HepG2 (cell line): ENCODE results near the gene AHCTF1. TPM values are rescaled to one million over a fixed set of nuclear protein-coding genes. Genes with fewer than 3 reads are reported as not detected.

Source experiments
- ATAC-seq: fragments of 200-7000 bp; cut with Tn5 transposase; 3 replicates; pipeline ENCODE4 v1.9.1; 2020; ENCODE audit warnings: mild to moderate bottlenecking, moderate library complexity
- BruUV-seq: library from RNA; stranded (reverse); fragments of 400-500 nt; replicated peaks from 2 replicates; lab custom pipeline; 2021; lab: Mats Ljungman, UMichigan
- CTCF ChIA-PET: fragments of 300-600 bp; formaldehyde crosslinking; extraction: SDS; loops from one replicate; lab custom pipeline; 2021; ENCODE audit warnings: low total read pairs, inconsistent platforms, low intra/inter-chr PET ratio; lab: Yijun Ruan, JAX
- POLR2A ChIA-PET: fragments of 350-600 bp; sonication (Branson Sonifier 250); formaldehyde crosslinking; loops from one replicate; lab custom pipeline; 2020; ENCODE audit warnings: antibody characterized with exemption, inconsistent platforms; lab: Yijun Ruan, JAX
- DNase-seq: peaks from one replicate; pipeline ENCODE4 v3.0.0-alpha.2; 2015; ENCODE audit warnings: low spot score
- FAIRE-seq: peaks from 3 replicates; lab custom pipeline; 2011; peaks lifted over from hg19 to GRCh38; lab: Jason Lieb, UNC
- H2AFZ ChIP-seq: one replicate; pipeline ENCODE4 v1.6.1; 2011; ENCODE audit warnings: low read length, inconsistent platforms
- H3K27ac ChIP-seq: fragments of 300-600 bp; 3 replicates; pipeline ENCODE4 v1.8.0; 2011; ENCODE audit warnings: mixed run types, mild to moderate bottlenecking, mixed read lengths, low read length, inconsistent platforms; ENCODE audit not compliant: insufficient read depth; ENCODE audit errors: extremely low read length
- H3K27me3 ChIP-seq, 2 experiments: fragments of 200-600 bp in 1 of 2; 2 replicates in 1 of 2; 3 replicates in 1 of 2; pipeline versions ENCODE4 v1.6.0 to v1.8.0; 2011; ENCODE audit warnings: low read length in 2 of 2, mild to moderate bottlenecking in 2 of 2, moderate library complexity in 2 of 2, inconsistent platforms in 1 of 2; ENCODE audit not compliant: insufficient read depth in 2 of 2, control insufficient read depth in 1 of 2
- H3K36me3 ChIP-seq, 2 experiments: fragments of 200-600 bp in 1 of 2; replicated peaks in 1 of 2; 2 replicates in 1 of 2; 3 replicates in 1 of 2; pipeline versions ENCODE4 v1.5.1 to v1.8.0; 2011; ENCODE audit warnings: low read length in 2 of 2, inconsistent platforms in 1 of 2; ENCODE audit not compliant: insufficient read depth in 2 of 2, control insufficient read depth in 1 of 2
- H3K4me1 ChIP-seq: 2 replicates; pipeline ENCODE4 v1.5.1; 2012; ENCODE audit warnings: low read length, inconsistent platforms; ENCODE audit not compliant: insufficient read depth
- H3K4me2 ChIP-seq: 2 replicates; pipeline ENCODE4 v1.6.0; 2011; ENCODE audit warnings: low read depth, low read length, inconsistent platforms
- H3K4me3 ChIP-seq, 3 experiments: fragments of 200-600 bp in 1 of 3; sonication (generic), shearing (Covaris generic) in 1 of 3; replicated peaks in 1 of 3; 2 replicates each; pipeline ENCODE4 v1.5.1; 2011 to 2016; ENCODE audit warnings: low read length in 3 of 3, inconsistent platforms in 2 of 3, low read depth in 2 of 3, mild to moderate bottlenecking in 2 of 3, control low read depth in 1 of 3, mixed read lengths in 1 of 3; ENCODE audit not compliant: insufficient read depth in 1 of 3
- H3K79me2 ChIP-seq: one replicate; pipeline ENCODE4 v1.6.1; 2011; ENCODE audit warnings: low read length, inconsistent platforms; ENCODE audit not compliant: insufficient read depth
- H3K9ac ChIP-seq: 2 replicates; pipeline ENCODE4 v1.6.0; 2011; ENCODE audit warnings: mild to moderate bottlenecking, low read depth, low read length, inconsistent platforms; ENCODE audit not compliant: insufficient read depth
- H3K9me3 ChIP-seq: 2 replicates; pipeline ENCODE4 v1.5.1; 2012; ENCODE audit warnings: mild to moderate bottlenecking, low read length
- H4K20me1 ChIP-seq: 2 replicates; pipeline ENCODE4 v1.6.0; 2011; ENCODE audit warnings: inconsistent platforms, mild to moderate bottlenecking, low read length, moderate library complexity; ENCODE audit not compliant: insufficient read depth
- CAMTA2 ChIP-seq: sonication (generic); formaldehyde crosslinking; IDR thresholded peaks from 2 replicates; pipeline ENCODE4 v1.4.0; 2020; ENCODE audit warnings: mild to moderate bottlenecking, missing genetic modification reagents, borderline replicate concordance
- CHD4 ChIP-seq: fragments of 200-600 bp; sonication (generic); IDR thresholded peaks from 2 replicates; pipeline ENCODE4 v1.7.0; 2017; ENCODE audit warnings: mild to moderate bottlenecking, low read length, borderline replicate concordance
- DMAP1 ChIP-seq: IDR thresholded peaks from 2 replicates; pipeline ENCODE4 v1.6.1; 2016
- E2F2 ChIP-seq: sonication (generic); formaldehyde crosslinking; IDR thresholded peaks from 2 replicates; pipeline ENCODE4 v1.4.0; 2020; ENCODE audit warnings: missing genetic modification reagents, borderline replicate concordance
- ETV6 ChIP-seq: sonication (generic); formaldehyde crosslinking; conservative IDR thresholded peaks from 2 replicates; pipeline ENCODE4 v1.4.0; 2020; ENCODE audit warnings: missing genetic modification reagents
- GABPB1 ChIP-seq: IDR thresholded peaks from 2 replicates; pipeline ENCODE4 v1.6.1; 2016; ENCODE audit warnings: mild to moderate bottlenecking, missing genetic modification reagents, moderate library complexity, missing compliant biosample characterization
- GMEB1 ChIP-seq: sonication (generic); formaldehyde crosslinking; IDR thresholded peaks from 2 replicates; pipeline ENCODE4 v1.5.1; 2020; ENCODE audit warnings: missing genetic modification reagents, mild to moderate bottlenecking, borderline replicate concordance
- JUN ChIP-seq: sonication (generic); formaldehyde crosslinking; IDR thresholded peaks from 2 replicates; pipeline ENCODE4 v1.4.0; 2020; ENCODE audit warnings: mild to moderate bottlenecking, missing genetic modification reagents
- KLF11 ChIP-seq: IDR thresholded peaks from 2 replicates; pipeline ENCODE4 v1.6.1; 2016; ENCODE audit warnings: missing compliant biosample characterization
- MTERF4 ChIP-seq: sonication (generic); formaldehyde crosslinking; IDR thresholded peaks from 2 replicates; pipeline ENCODE4 v1.8.0; 2023; ENCODE audit warnings: mild to moderate bottlenecking, missing genetic modification reagents
- NKX3-1 ChIP-seq: sonication (generic); formaldehyde crosslinking; IDR thresholded peaks from 2 replicates; pipeline ENCODE4 v1.5.0; 2020; ENCODE audit warnings: missing genetic modification reagents
- NR0B2 ChIP-seq: sonication (generic); formaldehyde crosslinking; IDR thresholded peaks from 2 replicates; pipeline ENCODE4 v1.4.0; 2020; ENCODE audit warnings: mild to moderate bottlenecking, missing genetic modification reagents
- RCOR2 ChIP-seq: IDR thresholded peaks from 2 replicates; pipeline ENCODE4 v1.6.1; 2016; ENCODE audit warnings: missing biosample characterization, missing genetic modification reagents
- SIN3A ChIP-seq: IDR thresholded peaks from 2 replicates; pipeline ENCODE4 v1.6.1; 2011; ENCODE audit warnings: low read depth, mild to moderate bottlenecking, control low read depth, low read length, borderline replicate concordance
- SRSF1 ChIP-seq: fragments of 200-400 bp; formaldehyde crosslinking; optimal IDR thresholded peaks from 2 replicates; pipeline ENCODE3; 2017; ENCODE audit warnings: mild to moderate bottlenecking, low read depth, low read length, moderate library complexity
- TEF ChIP-seq: sonication (generic); formaldehyde crosslinking; IDR thresholded peaks from 2 replicates; pipeline ENCODE4 v1.5.0; 2020; ENCODE audit warnings: missing genetic modification reagents
- ZNF83 ChIP-seq: sonication (generic); formaldehyde crosslinking; IDR thresholded peaks from 2 replicates; pipeline ENCODE4 v1.4.0; 2020; ENCODE audit warnings: missing genetic modification reagents, mild to moderate bottlenecking, borderline replicate concordance
- WGBS: methylation state at CpG from one replicate; pipeline ENCODE4 v1.1.6; 2017; ENCODE audit warnings: low lambda C conversion rate; 5-methylcytosine and 5-hydroxymethylcytosine counted together
- in situ Hi-C: cut with HindIII; loops from 2 replicates; pipeline ENCODE4 v1.10.0; 2017; ENCODE audit warnings: low pct_unique_long_range_greater_than_20kb; ENCODE audit not compliant: extremely low pct_ligation_motif_present
- intact Hi-C: fragments of 100-400 bp; cut with micrococcal nuclease; formaldehyde crosslinking; loops from one replicate; pipeline ENCODE4 v1.10.0; 2022; ENCODE audit not compliant: unreplicated experiment
- polyA plus RNA-seq, 8 experiments: library from polyadenylated mRNA; depleted of rRNA in 3 of 8; stranded (reverse) in 7 of 8; unstranded in 1 of 8; fragments of >200 nt; fragmentation: Illumina TruSeq in 4 of 8; extraction: Trizol in 4 of 8; gene quantifications; 2 replicates each; pipeline versions ENCODE4 v1.2.1 to v1.2.3, GENCODE V29; 2011 to 2016; ENCODE audit warnings: low read depth in 4 of 8, missing spikeins in 1 of 8, mixed read lengths in 1 of 8; ENCODE audit not compliant: insufficient read depth in 1 of 8
- total RNA-seq, 5 experiments: library from RNA; depleted of rRNA; stranded (reverse); fragments of >200 nt; fragmentation: Illumina TruSeq; extraction: Trizol; gene quantifications; 2 replicates each; pipeline ENCODE4 v1.2.3, GENCODE V29; 2016; ENCODE audit warnings: low read depth in 1 of 5

The AHCTF1 gene
- total and polyA plus RNA-seq, 2 of the 13 experiments (the other 11 are each of a cell fraction or from before 2014, with no cell fraction given): 16.6 to 45.9 TPM

- ATAC-seq (no peak), FAIRE-seq (no peak), DNase-seq (no peak)
- no peak overlapping the region for H3K9ac ChIP-seq
- H3K27me3 ChIP-seq: peaks cover 0 to 29% of the 10 kb centered on the region in 2 experiments; a peak in 3 of 5 replicates
- in situ Hi-C loops: no loop called here
- H3K36me3 ChIP-seq: no peaks in the 10 kb centered on the region
- ChIA-PET CTCF (no interaction called here), POLR2A (no interaction called here)
- H3K4me3 ChIP-seq: no peak overlapping the region
- no peak overlapping the region for H3K4me2 ChIP-seq
- 68% methylated on average over 11 of the region's 11 CpGs for WGBS
- no TSS peak for BruUV-seq
- H3K27ac ChIP-seq: no peak overlapping the region
- H2AFZ ChIP-seq: no peak overlapping the region
- peaks cover 36% of the 10 kb centered on the region for H3K4me1 ChIP-seq
- no peak for TF ChIP-seq NKX3-1 (CRISPR knock-in tag)
- no peak for TF ChIP-seq CHD4
- no peak for TF ChIP-seq JUN (CRISPR knock-in tag)
- no peak for TF ChIP-seq E2F2 (CRISPR knock-in tag)
- TF ChIP-seq TEF (CRISPR knock-in tag): no peak
- TF ChIP-seq NR0B2 (CRISPR knock-in tag): no peak
- TF ChIP-seq GABPB1 (CRISPR knock-in tag): no peak
- TF ChIP-seq MTERF4 (CRISPR knock-in tag): no peak
- no peak for TF ChIP-seq GMEB1 (CRISPR knock-in tag)
- TF ChIP-seq DMAP1: no peak
- TF ChIP-seq SIN3A: no peak
- no peak for TF ChIP-seq ZNF83
- TF ChIP-seq RCOR2: no peak
- TF ChIP-seq SRSF1: no peak
- no peak for TF ChIP-seq KLF11
- no peak for TF ChIP-seq ETV6 (CRISPR knock-in tag)
- TF ChIP-seq CAMTA2: no peak
- H4K20me1 ChIP-seq: no peaks in the 10 kb centered on the region
- H3K9me3 ChIP-seq: peaks cover 4% of the 10 kb centered on the region; the same call in 1 of the 2 replicates
- intact Hi-C loops: no loop called here
- no peaks in the 10 kb centered on the region for H3K79me2 ChIP-seq
These were observed 116.0 kb downstream of the AHCTF1 start for GRCh38 chr1:246815693-246816270.
